SK-N-SH (cell line): Measurements from ENCODE around the gene RRBP1. TPM values are rescaled to one million over a fixed set of nuclear protein-coding genes. Genes with fewer than 3 reads are reported as not detected.

Experiments
- CTCF ChIA-PET: fragments of 300-600, 350-600 bp; formaldehyde crosslinking; extraction: SDS; loops from one replicate; lab custom pipeline; 2021; lab: Yijun Ruan, JAX
- POLR2A ChIA-PET: fragments of 350-600 bp; sonication (Branson Sonifier 250); formaldehyde crosslinking; extraction: SDS; loops from one replicate; lab custom pipeline; 2020; ENCODE audit warnings: antibody characterized with exemption, inconsistent platforms; lab: Yijun Ruan, JAX
- DNase-seq: peaks from one replicate; pipeline ENCODE4 v3.0.0; 2012
- H2AFZ ChIP-seq: fragments of 200-600 bp; sonication (generic); 2 replicates; pipeline ENCODE4 v1.8.1; 2016; ENCODE audit warnings: antibody characterized with exemption, mild to moderate bottlenecking, low read depth
- H3F3A ChIP-seq: fragments of 200-600 bp; sonication (generic); replicated peaks from 2 replicates; pipeline ENCODE3; 2016; ENCODE audit warnings: antibody characterized with exemption, mild to moderate bottlenecking; ENCODE audit not compliant: insufficient read depth
- H3K27ac ChIP-seq, 2 experiments: fragments of 200-500 bp in 1 of 2; fragments of 200-600 bp in 1 of 2; sonication (Bioruptor generic) in 1 of 2; sonication (generic), shearing (Covaris generic) in 1 of 2; 2 replicates each; pipeline versions ENCODE4 v1.5.1 to v1.6.1; 2014 to 2016; ENCODE audit warnings: low read depth in 2 of 2, inconsistent platforms in 1 of 2, low read length in 1 of 2, mild to moderate bottlenecking in 1 of 2, mixed read lengths in 1 of 2
- H3K27me3 ChIP-seq: fragments of 200-600 bp; sonication (generic), shearing (Covaris generic); 2 replicates; pipeline ENCODE4 v1.6.1; 2016; ENCODE audit warnings: mixed run types; ENCODE audit not compliant: insufficient read depth
- H3K36me3 ChIP-seq, 2 experiments: fragments of 200-500 bp in 1 of 2; fragments of 200-600 bp in 1 of 2; sonication (Bioruptor generic) in 1 of 2; sonication (generic) in 1 of 2; replicated peaks in 1 of 2; 2 replicates each; pipeline versions ENCODE3 to v1.5.1; 2014 to 2016; ENCODE audit warnings: low read length in 1 of 2, mild to moderate bottlenecking in 1 of 2; ENCODE audit not compliant: insufficient read depth in 2 of 2, control insufficient read depth in 1 of 2
- H3K4me1 ChIP-seq, 2 experiments: fragments of 200-500 bp in 1 of 2; fragments of 200-600 bp in 1 of 2; sonication (Bioruptor generic) in 1 of 2; sonication (generic), shearing (Covaris generic) in 1 of 2; 2 replicates each; pipeline versions ENCODE4 v1.5.1 to v1.6.1; 2014 to 2016; ENCODE audit warnings: low read depth in 1 of 2, low read length in 1 of 2, mixed run types in 1 of 2; ENCODE audit not compliant: insufficient read depth in 2 of 2, control insufficient read depth in 1 of 2
- H3K4me2 ChIP-seq: fragments of 200-600 bp; sonication (generic), shearing (Covaris generic); 2 replicates; pipeline ENCODE4 v1.6.1; 2017; ENCODE audit warnings: mixed run types
- H3K4me3 ChIP-seq, 2 experiments: fragments of 200-500 bp in 1 of 2; fragments of 200-600 bp in 1 of 2; sonication (Bioruptor generic) in 1 of 2; sonication (generic), shearing (Covaris generic) in 1 of 2; 2 replicates each; pipeline versions ENCODE4 v1.5.1 to v1.8.1; 2014 to 2016; ENCODE audit warnings: low read depth in 2 of 2, inconsistent platforms in 1 of 2, low read length in 1 of 2, mild to moderate bottlenecking in 1 of 2, mixed read lengths in 1 of 2, moderate library complexity in 1 of 2
- H3K79me2 ChIP-seq: fragments of 200-600 bp; sonication (generic); 2 replicates; pipeline ENCODE4 v1.8.1; 2017; ENCODE audit warnings: mild to moderate bottlenecking; ENCODE audit not compliant: insufficient read depth
- H3K9ac ChIP-seq: fragments of 200-600 bp; sonication (generic); 2 replicates; pipeline ENCODE4 v1.6.1; 2017; ENCODE audit warnings: mixed run types
- H3K9me2 ChIP-seq: fragments of 200-600 bp; sonication (generic); 2 replicates; pipeline ENCODE4 v1.6.1; 2017; ENCODE audit warnings: mixed run types
- H3K9me3 ChIP-seq: fragments of 200-600 bp; sonication (generic); 2 replicates; pipeline ENCODE4 v1.6.1; 2017; ENCODE audit warnings: mixed run types, mild to moderate bottlenecking, moderate library complexity
- H4K20me1 ChIP-seq: fragments of 200-600 bp; sonication (generic); 2 replicates; pipeline ENCODE4 v1.6.1; 2017; ENCODE audit warnings: mild to moderate bottlenecking, mixed run types; ENCODE audit not compliant: insufficient read depth
- EP300 ChIP-seq, 2 experiments: IDR thresholded peaks; 2 replicates each; pipeline versions ENCODE4 v1.4.0 to v1.6.1; 2012; ENCODE audit warnings: borderline replicate concordance in 1 of 2, low read depth in 1 of 2, low read length in 1 of 2
- FOXJ3 ChIP-seq: sonication (generic); formaldehyde crosslinking; IDR thresholded peaks from 2 replicates; pipeline ENCODE4 v1.5.1; 2020; ENCODE audit warnings: mild to moderate bottlenecking, missing genetic modification reagents
- MXI1 ChIP-seq: IDR thresholded peaks from 2 replicates; pipeline ENCODE4 v1.6.1; 2012; ENCODE audit warnings: mild to moderate bottlenecking, low read depth, low read length, improper control_type of control experiment
- NFIC ChIP-seq: IDR thresholded peaks from 2 replicates; pipeline ENCODE4 v1.4.0; 2012; ENCODE audit warnings: borderline replicate concordance
- NRF1 ChIP-seq: IDR thresholded peaks from 2 replicates; pipeline ENCODE4 v1.6.1; 2012; ENCODE audit warnings: low read depth, mild to moderate bottlenecking, low read length
- RCOR1 ChIP-seq: fragments of 150-350 bp; IDR thresholded peaks from 2 replicates; pipeline ENCODE4 v1.6.1; 2017; ENCODE audit warnings: antibody characterized with exemption, low read length
- RFX5 ChIP-seq: IDR thresholded peaks from 2 replicates; pipeline ENCODE4 v1.6.1; 2012; ENCODE audit warnings: mild to moderate bottlenecking, improper control_type of control experiment, low read length
- WGBS: methylation state at CpG from one replicate; pipeline ENCODE4 v1.1.6; 2017; ENCODE audit warnings: low lambda C conversion rate; 5-methylcytosine and 5-hydroxymethylcytosine counted together
- polyA plus RNA-seq, 3 experiments: library from polyadenylated mRNA; depleted of rRNA; stranded (reverse); fragments of >200 nt; gene quantifications; 2 replicates each; pipeline ENCODE4 v1.2.3, GENCODE V29; 2012
- TF ChIP-seq, protein P1 (sequence below): IDR thresholded peaks from 2 replicates; pipeline ENCODE4; 2012
- TF ChIP-seq, protein P2 (sequence below): IDR thresholded peaks from 2 replicates; pipeline ENCODE4 v1.4.0; 2012; ENCODE audit warnings: low read depth, borderline replicate concordance
- TF ChIP-seq, protein P3 (sequence below): fragments of 150-350 bp; IDR thresholded peaks from 2 replicates; pipeline ENCODE4 v1.6.1; 2017; ENCODE audit warnings: antibody characterized with exemption, low read length, low read depth, borderline replicate concordance
- TF ChIP-seq, protein P4 (sequence below): fragments of 200-600 bp; sonication (generic); IDR thresholded peaks from 2 replicates; pipeline ENCODE4 v1.6.1; 2017; ENCODE audit warnings: antibody characterized with exemption, mild to moderate bottlenecking, moderate library complexity

The RRBP1 gene
- polyA plus RNA-seq, 1 of the 3 experiments (the other 2 are of a cell fraction) = 50.2 TPM

DNA sequence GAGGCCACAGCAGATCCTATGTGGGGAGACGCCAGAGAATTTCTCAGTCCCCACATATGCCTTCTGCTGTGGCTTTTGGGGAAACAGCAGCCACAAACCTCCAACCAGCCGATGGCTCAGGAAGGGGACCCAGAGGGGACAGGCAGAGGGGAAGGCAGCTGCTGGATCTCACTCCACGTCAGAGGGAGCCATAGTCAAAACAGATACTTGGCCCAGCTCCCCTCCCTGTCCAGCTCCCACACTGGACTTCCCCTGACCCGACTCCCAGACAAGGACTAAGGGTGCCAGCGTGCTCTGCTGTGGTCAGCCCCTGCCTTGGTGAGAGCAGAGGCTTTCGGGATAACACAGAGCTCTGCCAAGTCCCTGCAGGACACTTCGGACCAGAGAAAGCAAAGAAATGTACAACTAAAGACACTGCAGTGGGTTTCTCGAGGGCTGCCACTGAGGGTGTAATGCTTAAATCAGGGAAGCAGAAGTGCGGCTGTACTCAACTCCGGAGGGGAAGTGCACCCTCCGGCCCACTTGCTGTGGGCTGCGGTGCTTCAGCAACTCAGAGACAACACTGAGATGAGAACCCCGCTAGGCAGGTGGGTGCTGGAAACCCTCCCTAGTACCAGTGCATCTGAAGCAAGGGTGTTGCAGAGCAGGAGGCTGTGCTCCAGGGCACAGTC lies 47.2 kb downstream of the RRBP1 start:
- Histone ChIP-seq H4K20me1 (peaks cover 25% of the 10 kb centered on the region; the same call in 1 of the 2 replicates), H3K4me1 (peaks cover 0 to 20% of the 10 kb centered on the region in 2 experiments; a peak in 1 of 4 replicates), H3K9me2 (no peaks in the 10 kb centered on the region), H2AFZ (no peak overlapping the region), H3K27ac (no peak overlapping the region), H3K36me3 (peaks cover 8 to 61% of the 10 kb centered on the region in 2 experiments), H3K4me3 (no peak overlapping the region), H3K9ac (no peak overlapping the region), H3F3A (no peaks in the 10 kb centered on the region), H3K4me2 (no peak overlapping the region), H3K79me2 (no peaks in the 10 kb centered on the region), H3K27me3 (no peaks in the 10 kb centered on the region), H3K9me3 (no peaks in the 10 kb centered on the region)
- no peak for DNase-seq
- ChIA-PET POLR2A (interaction anchor here (2.3 kb wide), 1 partner anchor 65 kb away, joined by 8 read pairs; the partner anchor contains the start of gene DSTN), CTCF (interaction anchor here (0.9 to 4.2 kb wide), 10 partner anchors 9 to 362 kb away, joined by 3 to 23 read pairs (median 4); no protein-coding TSS in a partner anchor)
- WGBS = 95% methylated on average over 12 of the region's 13 CpGs
- TF ChIP-seq NFIC = no peak
- TF ChIP-seq, protein P1, sequence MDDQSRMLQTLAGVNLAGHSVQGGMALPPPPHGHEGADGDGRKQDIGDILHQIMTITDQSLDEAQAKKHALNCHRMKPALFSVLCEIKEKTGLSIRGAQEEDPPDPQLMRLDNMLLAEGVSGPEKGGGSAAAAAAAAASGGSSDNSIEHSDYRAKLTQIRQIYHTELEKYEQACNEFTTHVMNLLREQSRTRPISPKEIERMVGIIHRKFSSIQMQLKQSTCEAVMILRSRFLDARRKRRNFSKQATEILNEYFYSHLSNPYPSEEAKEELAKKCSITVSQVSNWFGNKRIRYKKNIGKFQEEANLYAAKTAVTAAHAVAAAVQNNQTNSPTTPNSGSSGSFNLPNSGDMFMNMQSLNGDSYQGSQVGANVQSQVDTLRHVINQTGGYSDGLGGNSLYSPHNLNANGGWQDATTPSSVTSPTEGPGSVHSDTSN = no peak
- TF ChIP-seq, protein P2, sequence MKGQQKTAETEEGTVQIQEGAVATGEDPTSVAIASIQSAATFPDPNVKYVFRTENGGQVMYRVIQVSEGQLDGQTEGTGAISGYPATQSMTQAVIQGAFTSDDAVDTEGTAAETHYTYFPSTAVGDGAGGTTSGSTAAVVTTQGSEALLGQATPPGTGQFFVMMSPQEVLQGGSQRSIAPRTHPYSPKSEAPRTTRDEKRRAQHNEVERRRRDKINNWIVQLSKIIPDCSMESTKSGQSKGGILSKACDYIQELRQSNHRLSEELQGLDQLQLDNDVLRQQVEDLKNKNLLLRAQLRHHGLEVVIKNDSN = no peak
- no peak for TF ChIP-seq MXI1
- TF ChIP-seq RCOR1 = no peak
- no peak for TF ChIP-seq NRF1
- TF ChIP-seq EP300 (IDR thresholded peaks at IDR 0.05; ENCODE audit: borderline replicate concordance in 1 of 2, low read depth in 1 of 2, low read length in 1 of 2) = no peak
- TF ChIP-seq RFX5 = no peak
- TF ChIP-seq, protein P3, sequence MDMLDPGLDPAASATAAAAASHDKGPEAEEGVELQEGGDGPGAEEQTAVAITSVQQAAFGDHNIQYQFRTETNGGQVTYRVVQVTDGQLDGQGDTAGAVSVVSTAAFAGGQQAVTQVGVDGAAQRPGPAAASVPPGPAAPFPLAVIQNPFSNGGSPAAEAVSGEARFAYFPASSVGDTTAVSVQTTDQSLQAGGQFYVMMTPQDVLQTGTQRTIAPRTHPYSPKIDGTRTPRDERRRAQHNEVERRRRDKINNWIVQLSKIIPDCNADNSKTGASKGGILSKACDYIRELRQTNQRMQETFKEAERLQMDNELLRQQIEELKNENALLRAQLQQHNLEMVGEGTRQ = no peak
- TF ChIP-seq FOXJ3 (CRISPR knock-in tag) = no peak
- TF ChIP-seq, protein P4, sequence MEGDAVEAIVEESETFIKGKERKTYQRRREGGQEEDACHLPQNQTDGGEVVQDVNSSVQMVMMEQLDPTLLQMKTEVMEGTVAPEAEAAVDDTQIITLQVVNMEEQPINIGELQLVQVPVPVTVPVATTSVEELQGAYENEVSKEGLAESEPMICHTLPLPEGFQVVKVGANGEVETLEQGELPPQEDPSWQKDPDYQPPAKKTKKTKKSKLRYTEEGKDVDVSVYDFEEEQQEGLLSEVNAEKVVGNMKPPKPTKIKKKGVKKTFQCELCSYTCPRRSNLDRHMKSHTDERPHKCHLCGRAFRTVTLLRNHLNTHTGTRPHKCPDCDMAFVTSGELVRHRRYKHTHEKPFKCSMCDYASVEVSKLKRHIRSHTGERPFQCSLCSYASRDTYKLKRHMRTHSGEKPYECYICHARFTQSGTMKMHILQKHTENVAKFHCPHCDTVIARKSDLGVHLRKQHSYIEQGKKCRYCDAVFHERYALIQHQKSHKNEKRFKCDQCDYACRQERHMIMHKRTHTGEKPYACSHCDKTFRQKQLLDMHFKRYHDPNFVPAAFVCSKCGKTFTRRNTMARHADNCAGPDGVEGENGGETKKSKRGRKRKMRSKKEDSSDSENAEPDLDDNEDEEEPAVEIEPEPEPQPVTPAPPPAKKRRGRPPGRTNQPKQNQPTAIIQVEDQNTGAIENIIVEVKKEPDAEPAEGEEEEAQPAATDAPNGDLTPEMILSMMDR = no peak
